ENCODE results near the gene NID2.

Gene NID2

DNA sequence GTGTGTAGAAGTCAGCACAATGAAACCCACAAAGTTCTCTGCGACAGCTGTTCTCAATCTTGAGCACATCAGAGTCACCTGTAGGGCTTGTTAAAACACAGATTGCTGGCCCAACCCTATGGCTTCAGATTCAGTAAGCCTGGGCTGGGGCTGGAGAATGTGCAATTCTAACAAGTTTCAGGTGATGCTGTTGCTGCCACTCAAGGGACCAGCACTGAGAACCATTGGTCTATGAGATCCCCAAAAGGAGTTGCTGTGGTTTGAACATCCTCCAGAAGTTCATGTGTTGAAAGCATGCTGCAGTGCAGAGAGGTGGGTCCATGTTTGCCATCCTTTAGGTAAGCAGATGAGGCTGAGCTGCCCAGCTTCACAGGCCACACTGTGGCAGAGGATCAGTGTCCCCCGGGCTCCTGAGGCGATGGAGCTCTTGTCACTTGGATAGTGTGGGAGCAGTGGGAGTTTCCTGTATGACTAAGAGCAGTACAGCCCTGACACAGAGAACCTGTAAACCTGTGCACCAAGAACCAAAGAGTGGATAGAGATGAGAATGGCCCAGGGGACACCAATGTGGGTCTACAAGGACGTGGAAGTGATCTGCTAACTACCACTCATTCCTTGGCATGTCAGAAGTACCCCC lies 87.5 kb downstream of the NID2 start:
- H3K4me3 ChIP-seq (ENCODE audit: low read length): no peak overlapping the region
- DNase-seq (ENCODE audit: low read depth): no peak
- no peak for TF ChIP-seq CTCF (conservative IDR thresholded peaks at IDR 0.05; ENCODE audit: low read length)

DNA sequence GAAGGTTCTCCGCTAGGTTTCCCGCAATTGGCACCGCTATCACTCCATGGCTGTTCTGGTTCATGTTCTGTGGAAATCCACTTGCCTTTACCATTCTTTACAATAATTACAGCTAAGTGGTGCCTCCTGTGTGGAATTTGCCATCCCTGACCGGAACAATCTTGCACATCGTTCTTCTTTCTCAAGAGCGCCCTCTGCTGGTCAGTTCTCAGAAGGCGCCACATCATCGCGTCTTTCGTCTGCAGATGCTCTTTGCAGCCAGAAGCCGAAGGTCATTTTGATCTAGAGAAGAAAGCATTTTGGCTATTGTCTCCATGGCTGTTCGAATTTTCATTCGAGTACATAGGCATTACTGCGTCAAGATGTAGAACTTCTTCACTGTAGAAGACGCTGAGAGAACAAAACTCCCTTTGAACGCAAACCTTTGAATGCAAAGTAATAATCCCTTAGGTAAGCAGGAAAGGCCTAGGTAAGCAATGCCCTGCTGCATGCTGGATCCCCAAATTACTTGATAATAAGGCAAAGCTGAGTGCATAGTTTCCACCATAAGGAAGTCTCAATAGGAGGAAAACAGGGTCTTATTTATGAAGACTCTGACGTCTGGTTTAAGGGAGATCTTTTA lies 89.7 kb downstream of the NID2 start:
- TF ChIP-seq CTCF (conservative IDR thresholded peaks at IDR 0.05; ENCODE audit: low read length): peak; percentile 93
- DNase-seq (ENCODE audit: low read depth): peak; percentile 74
- no peak overlapping the region for H3K4me3 ChIP-seq (ENCODE audit: low read length)

- no peak overlapping the region for H3K4me3 ChIP-seq (ENCODE audit: low read length)
- no peak for TF ChIP-seq CTCF (conservative IDR thresholded peaks at IDR 0.05; ENCODE audit: low read length)
- no peak for DNase-seq (ENCODE audit: low read depth)
Measured at GRCh38 chr14:51978681-51979085, 90.2 kb downstream of the NID2 start.

GRCh38 chr14:51977075-51977474 lies 91.8 kb downstream of the NID2 start:
- DNase-seq (ENCODE audit: low read depth): no peak
- H3K4me3 ChIP-seq (ENCODE audit: low read length): no peak overlapping the region
- no peak for TF ChIP-seq CTCF (conservative IDR thresholded peaks at IDR 0.05; ENCODE audit: low read length)

GRCh38 chr14:51972566-51972965 lies 96.3 kb downstream of the NID2 start:
- TF ChIP-seq CTCF (conservative IDR thresholded peaks at IDR 0.05; ENCODE audit: low read length): no peak
- peak; percentile 20 for DNase-seq (ENCODE audit: low read depth)
- H3K4me3 ChIP-seq (ENCODE audit: low read length): no peak overlapping the region

DNA sequence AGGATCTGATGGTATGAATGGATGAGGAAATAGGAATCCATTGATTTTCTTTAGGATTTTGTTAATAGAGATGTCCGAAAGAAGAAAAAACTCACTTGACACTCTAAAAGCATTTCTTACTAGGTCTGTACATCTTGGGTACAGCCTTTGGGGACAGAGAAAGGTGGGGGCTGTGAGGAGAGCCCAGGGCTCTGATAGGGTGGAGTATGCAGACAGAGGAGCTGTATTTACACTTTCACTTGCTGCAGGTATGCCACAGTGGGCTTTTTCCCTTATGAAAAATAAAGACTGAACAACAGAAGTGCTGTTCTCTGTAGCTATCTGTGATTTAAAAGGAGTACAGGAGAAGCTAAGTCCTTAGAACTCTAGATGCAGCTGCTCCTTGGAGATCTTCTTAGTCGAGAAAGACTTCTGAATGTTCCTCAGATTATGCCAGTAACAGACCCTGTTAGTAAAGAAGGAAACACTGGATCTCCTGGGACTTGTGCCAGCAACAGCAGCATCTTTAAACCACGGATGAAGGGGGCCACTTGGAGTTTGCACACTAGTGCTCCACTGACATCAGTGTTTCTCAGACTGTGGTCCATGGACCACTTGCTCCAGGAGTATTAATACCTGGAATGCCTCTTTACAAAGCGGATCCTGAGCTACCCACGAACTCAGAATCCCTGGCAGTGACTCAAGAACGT lies 98.9 kb downstream of the NID2 start:
- no peak for TF ChIP-seq CTCF (conservative IDR thresholded peaks at IDR 0.05; ENCODE audit: low read length)

DNA sequence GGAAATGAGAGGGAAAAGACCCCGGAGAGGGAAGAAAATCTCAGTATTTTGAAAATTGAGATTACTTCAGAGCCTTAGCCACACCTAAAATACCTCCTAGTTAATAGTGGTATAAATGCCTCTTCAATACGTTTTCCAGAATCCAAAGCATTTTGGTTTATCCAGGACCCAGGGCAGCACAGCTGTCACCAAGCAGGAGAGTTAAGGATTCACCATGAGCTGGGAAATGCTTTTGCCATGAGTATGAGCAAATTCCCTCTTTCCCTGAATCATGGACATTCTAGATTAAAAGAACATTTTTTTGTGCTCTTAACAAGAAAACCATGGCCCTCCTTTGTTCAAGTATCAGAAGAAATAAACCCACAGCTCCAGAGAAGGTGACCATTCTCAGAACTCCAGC lies 101.3 kb downstream of the NID2 start:
- H3K4me3 ChIP-seq (ENCODE audit: low read length): no peak overlapping the region
- TF ChIP-seq CTCF (conservative IDR thresholded peaks at IDR 0.05; ENCODE audit: low read length): no peak
- DNase-seq (ENCODE audit: low read depth): peak; percentile 35

More for the DNA sequence above, 98.9 kb downstream of the NID2 start:
- no peak overlapping the region for H3K4me3 ChIP-seq (ENCODE audit: low read length)
- no peak for DNase-seq (ENCODE audit: low read depth)

All from AG10803 (cell line).